Osteocyte (in vitro differentiated cells): ENCODE measurements around the gene ZNF81. TPM values are rescaled to one million over a fixed set of nuclear protein-coding genes. Genes with fewer than 3 reads are reported as not detected.

Experiments used
- DNase-seq: peaks from one replicate; pipeline ENCODE4 v3.0.0; 2021; ENCODE audit warnings: mixed read lengths; ENCODE audit not compliant: unreplicated experiment; ENCODE audit errors: extremely low spot score
- H3K27ac Mint-ChIP-seq: one replicate; pipeline ENCODE4 v1.8.0; 2021; ENCODE audit warnings: mild to moderate bottlenecking, mixed read lengths; ENCODE audit not compliant: unreplicated experiment
- H3K27me3 Mint-ChIP-seq: one replicate; pipeline ENCODE4 v1.8.0; 2021; ENCODE audit warnings: mixed read lengths; ENCODE audit not compliant: unreplicated experiment
- H3K36me3 Mint-ChIP-seq: one replicate; pipeline ENCODE4 v1.8.0; 2021; ENCODE audit warnings: mixed read lengths; ENCODE audit not compliant: unreplicated experiment
- H3K4me1 Mint-ChIP-seq: one replicate; pipeline ENCODE4 v1.8.0; 2021; ENCODE audit warnings: mixed read lengths; ENCODE audit not compliant: unreplicated experiment
- H3K4me3 Mint-ChIP-seq: one replicate; pipeline ENCODE4 v1.8.0; 2021; ENCODE audit warnings: mild to moderate bottlenecking, moderate library complexity, mixed read lengths; ENCODE audit not compliant: unreplicated experiment
- H3K9me3 Mint-ChIP-seq: one replicate; pipeline ENCODE4 v1.8.0; 2021; ENCODE audit warnings: mixed read lengths; ENCODE audit not compliant: unreplicated experiment
- total RNA-seq: library from RNA; stranded (reverse); gene quantifications from 2 replicates; pipeline ENCODE4 v1.2.1, GENCODE V29; 2021
- TF ChIP-seq, protein P1 (sequence below): fragments of 200-600 bp; sonication (generic); IDR thresholded peaks from 2 replicates; pipeline ENCODE4 v1.5.0; 2021; ENCODE audit warnings: antibody characterized with exemption, mild to moderate bottlenecking, moderate library complexity

ZNF81 gene
- total RNA-seq, 1 donor from 2014 or later, result 9.6 TPM

DNA sequence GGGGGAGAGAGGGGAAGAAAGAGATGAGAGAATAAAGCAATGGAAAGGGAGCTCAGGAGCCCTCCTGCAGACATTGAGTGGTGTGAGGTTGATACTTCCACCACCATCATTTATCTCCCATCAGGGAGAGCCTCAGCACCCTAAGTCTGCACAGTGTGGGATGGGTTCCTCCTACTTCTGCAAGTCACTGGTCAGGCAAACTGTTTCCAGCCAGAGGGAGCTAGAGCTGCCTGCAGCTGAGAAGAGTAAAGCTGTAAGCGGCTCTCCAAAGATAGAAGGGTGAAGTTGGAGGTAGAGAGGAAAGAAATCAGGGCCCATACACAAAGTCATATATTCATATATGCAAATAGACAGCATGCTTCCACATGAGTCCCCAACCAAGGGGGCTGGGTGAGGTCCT is 21.9 kb upstream of the ZNF81 start:
- H3K9me3 Mint-ChIP-seq, result peaks cover 18% of the 10 kb centered on the region
- H3K27me3 Mint-ChIP-seq, result peaks cover 10% of the 10 kb centered on the region
- DNase-seq, result no peak
- H3K27ac Mint-ChIP-seq, result no peak overlapping the region
- peaks cover 3% of the 10 kb centered on the region for H3K4me1 Mint-ChIP-seq
- TF ChIP-seq, protein P1, sequence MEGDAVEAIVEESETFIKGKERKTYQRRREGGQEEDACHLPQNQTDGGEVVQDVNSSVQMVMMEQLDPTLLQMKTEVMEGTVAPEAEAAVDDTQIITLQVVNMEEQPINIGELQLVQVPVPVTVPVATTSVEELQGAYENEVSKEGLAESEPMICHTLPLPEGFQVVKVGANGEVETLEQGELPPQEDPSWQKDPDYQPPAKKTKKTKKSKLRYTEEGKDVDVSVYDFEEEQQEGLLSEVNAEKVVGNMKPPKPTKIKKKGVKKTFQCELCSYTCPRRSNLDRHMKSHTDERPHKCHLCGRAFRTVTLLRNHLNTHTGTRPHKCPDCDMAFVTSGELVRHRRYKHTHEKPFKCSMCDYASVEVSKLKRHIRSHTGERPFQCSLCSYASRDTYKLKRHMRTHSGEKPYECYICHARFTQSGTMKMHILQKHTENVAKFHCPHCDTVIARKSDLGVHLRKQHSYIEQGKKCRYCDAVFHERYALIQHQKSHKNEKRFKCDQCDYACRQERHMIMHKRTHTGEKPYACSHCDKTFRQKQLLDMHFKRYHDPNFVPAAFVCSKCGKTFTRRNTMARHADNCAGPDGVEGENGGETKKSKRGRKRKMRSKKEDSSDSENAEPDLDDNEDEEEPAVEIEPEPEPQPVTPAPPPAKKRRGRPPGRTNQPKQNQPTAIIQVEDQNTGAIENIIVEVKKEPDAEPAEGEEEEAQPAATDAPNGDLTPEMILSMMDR, result no peak
- no peaks in the 10 kb centered on the region for H3K36me3 Mint-ChIP-seq
- no peak overlapping the region for H3K4me3 Mint-ChIP-seq

DNA sequence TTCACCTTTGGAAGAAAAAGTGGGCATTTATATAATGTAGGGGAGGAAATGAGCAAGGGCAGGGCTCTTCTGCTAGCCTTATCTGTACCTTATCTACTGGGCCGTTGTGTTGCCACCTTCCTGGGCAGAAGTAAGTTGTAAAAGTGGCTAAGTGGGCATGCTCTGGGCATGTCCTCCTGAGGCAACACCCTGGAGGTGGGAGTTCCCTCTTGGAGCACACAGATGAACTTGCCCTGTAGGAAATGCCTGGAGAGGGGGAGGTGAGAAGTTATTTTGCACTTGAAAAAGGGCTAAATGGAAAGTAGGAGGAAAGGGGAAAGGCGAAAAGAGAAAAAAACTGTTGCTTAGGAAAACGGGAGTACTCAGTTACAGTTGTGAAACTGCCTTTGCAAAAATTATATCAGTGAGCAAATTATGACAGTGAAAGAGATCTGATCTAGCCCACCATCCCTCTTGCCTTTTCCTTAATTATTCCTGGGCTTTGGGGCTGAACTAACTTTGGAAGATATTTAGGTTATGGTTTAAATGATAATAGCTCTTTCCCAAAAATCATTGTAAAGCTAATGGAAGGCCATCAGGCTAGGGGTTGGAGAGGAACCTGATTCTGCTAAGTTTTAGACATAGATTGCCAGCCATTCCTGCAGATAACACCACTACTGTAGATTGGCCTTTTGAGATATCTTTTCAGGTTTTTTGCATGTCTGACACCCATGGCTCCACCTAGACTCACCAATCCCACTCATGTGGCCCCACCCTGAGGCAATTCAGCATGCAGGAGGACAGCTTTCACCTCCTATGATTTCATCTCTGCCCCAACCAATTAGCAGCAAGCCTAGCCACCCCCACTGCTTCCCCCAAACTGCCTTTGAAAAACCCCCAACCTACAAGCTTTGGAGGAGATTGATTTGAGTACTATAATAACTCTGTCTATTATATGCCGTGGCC is 20.5 kb upstream of the ZNF81 start:
- Mint-ChIP-seq H3K9me3 (peaks cover 18% of the 10 kb centered on the region), H3K27me3 (peaks cover 17% of the 10 kb centered on the region), H3K4me1 (peaks cover 3% of the 10 kb centered on the region), H3K27ac (no peak overlapping the region), H3K36me3 (no peaks in the 10 kb centered on the region), H3K4me3 (no peak overlapping the region)
- no peak for DNase-seq
- TF ChIP-seq, protein P1, result no peak

DNA sequence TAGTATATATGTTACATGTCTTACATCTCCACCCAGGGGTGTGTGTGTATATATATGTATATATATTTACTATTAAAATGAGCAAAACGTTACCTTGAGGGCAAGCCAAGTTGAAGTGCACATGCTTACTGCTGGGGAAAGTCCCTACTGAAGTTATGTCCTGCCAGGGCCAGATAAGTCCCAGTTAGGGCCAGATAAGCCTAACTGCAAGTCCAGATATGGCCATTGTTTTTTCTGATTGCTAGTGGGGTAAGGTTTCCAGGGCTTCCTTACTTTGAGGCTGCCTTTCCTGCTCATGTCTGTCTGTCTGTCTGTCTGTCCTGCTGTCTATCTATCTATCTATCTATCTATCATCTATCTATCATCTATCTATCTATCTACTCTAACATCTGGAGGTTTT is 19.3 kb upstream of the ZNF81 start:
- peaks cover 3% of the 10 kb centered on the region for H3K4me1 Mint-ChIP-seq
- no peak for DNase-seq
- H3K36me3 Mint-ChIP-seq, result no peaks in the 10 kb centered on the region
- H3K27me3 Mint-ChIP-seq, result peaks cover 17% of the 10 kb centered on the region
- peaks cover 18% of the 10 kb centered on the region for H3K9me3 Mint-ChIP-seq
- TF ChIP-seq, protein P1, result no peak
- H3K4me3 Mint-ChIP-seq, result no peak overlapping the region
- H3K27ac Mint-ChIP-seq, result no peak overlapping the region

DNA sequence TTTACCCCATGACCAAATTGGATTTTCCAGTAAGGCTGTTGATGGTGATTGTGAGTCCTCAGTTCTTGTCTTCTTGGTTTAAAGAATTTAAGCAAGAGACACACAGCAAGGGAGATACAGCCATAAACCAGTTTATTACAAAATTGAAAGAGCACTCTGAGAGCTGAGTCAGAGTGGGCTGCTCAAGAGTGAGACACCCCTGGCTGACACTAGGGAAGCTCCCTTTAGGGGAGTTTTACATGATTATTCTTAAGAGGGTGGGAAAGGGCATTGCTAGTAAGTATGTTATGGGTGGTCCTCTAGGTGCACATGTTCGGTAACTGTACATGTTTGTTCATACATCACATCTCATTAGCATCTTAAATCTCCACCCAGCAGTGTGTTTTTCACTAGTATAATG is 18.8 kb upstream of the ZNF81 start:
- H3K9me3 Mint-ChIP-seq, result peaks cover 18% of the 10 kb centered on the region
- H3K4me1 Mint-ChIP-seq, result peaks cover 3% of the 10 kb centered on the region
- TF ChIP-seq, protein P1, result no peak
- H3K36me3 Mint-ChIP-seq, result no peaks in the 10 kb centered on the region
- DNase-seq, result no peak
- peaks cover 20% of the 10 kb centered on the region for H3K27me3 Mint-ChIP-seq
- H3K4me3 Mint-ChIP-seq, result no peak overlapping the region
- H3K27ac Mint-ChIP-seq, result no peak overlapping the region

DNA sequence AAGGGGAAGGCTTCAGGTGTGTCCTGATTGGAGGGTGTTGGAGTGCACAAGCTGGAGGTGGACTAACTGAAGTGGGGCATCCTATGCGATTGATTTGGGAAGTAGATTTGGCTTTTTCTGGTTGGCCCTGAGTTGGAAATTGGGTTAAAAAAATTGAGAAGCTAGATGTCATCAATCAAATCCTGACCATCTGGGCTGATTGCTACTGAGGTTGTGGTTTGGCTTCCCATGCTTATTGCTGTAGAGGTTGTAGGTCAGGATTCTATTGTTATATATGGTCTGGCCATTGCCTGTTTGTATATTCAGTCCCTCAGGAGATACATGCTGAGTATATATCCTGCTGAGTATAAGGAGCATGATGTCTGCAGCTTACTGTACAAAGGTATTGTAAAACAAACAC is 7.7 kb upstream of the ZNF81 start:
- no peaks in the 10 kb centered on the region for H3K36me3 Mint-ChIP-seq
- H3K4me1 Mint-ChIP-seq, result no peaks in the 10 kb centered on the region
- H3K9me3 Mint-ChIP-seq, result peaks cover 5% of the 10 kb centered on the region
- TF ChIP-seq, protein P1, result no peak
- H3K4me3 Mint-ChIP-seq, result no peak overlapping the region
- H3K27ac Mint-ChIP-seq, result no peak overlapping the region
- no peak for DNase-seq
- H3K27me3 Mint-ChIP-seq, result peaks cover 11% of the 10 kb centered on the region
